Fibroblast of lung (primary cell): ENCODE results near the gene ZNF398. TPM values are rescaled to one million over a fixed set of nuclear protein-coding genes. Genes with fewer than 3 reads are reported as not detected.

ENCODE experiments used
- DNase-seq, 2 donors: peaks; one replicate each; pipeline versions ENCODE4 v3.0.0 to v3.0.0-alpha.2; 2010; ENCODE audit warnings: low read depth in 2 of 2
- H2AFZ ChIP-seq: 2 replicates; pipeline ENCODE4 v1.5.1; 2012; ENCODE audit warnings: low read length, control low read depth, inconsistent platforms
- H3K27ac ChIP-seq: 2 replicates; pipeline ENCODE4 v1.5.1; 2011; ENCODE audit warnings: low read length, control low read depth; ENCODE audit not compliant: insufficient read depth
- H3K27me3 ChIP-seq: 2 replicates; pipeline ENCODE4 v1.5.1; 2011; ENCODE audit warnings: mild to moderate bottlenecking, low read length; ENCODE audit not compliant: control insufficient read depth, insufficient read depth
- H3K36me3 ChIP-seq: 2 replicates; pipeline ENCODE4 v1.5.1; 2011; ENCODE audit warnings: low read length; ENCODE audit not compliant: control insufficient read depth, insufficient read depth
- H3K4me1 ChIP-seq: 2 replicates; pipeline ENCODE4 v1.5.1; 2011; ENCODE audit warnings: low read length; ENCODE audit not compliant: control insufficient read depth, insufficient read depth; ENCODE audit errors: extremely low read depth
- H3K4me2 ChIP-seq: 2 replicates; pipeline ENCODE4 v1.5.1; 2011; ENCODE audit warnings: low read length, control low read depth; ENCODE audit not compliant: insufficient read depth; ENCODE audit errors: extremely low read depth
- H3K4me3 ChIP-seq, 4 experiments: fragments of 200-600 bp in 1 of 4; sonication (generic) in 1 of 4; replicated peaks in 1 of 4; 2 replicates each; pipeline ENCODE4 v1.5.1; 2011 to 2016; ENCODE audit warnings: low read length in 4 of 4, low read depth in 3 of 4, mild to moderate bottlenecking in 3 of 4, control low read depth in 2 of 4, inconsistent platforms in 1 of 4, mixed read lengths in 1 of 4; ENCODE audit not compliant: insufficient read depth in 1 of 4; ENCODE audit errors: control extremely low read depth in 1 of 4
- H3K79me2 ChIP-seq: 2 replicates; pipeline ENCODE4 v1.5.1; 2012; ENCODE audit warnings: mild to moderate bottlenecking, low read length, inconsistent platforms; ENCODE audit not compliant: control insufficient read depth, insufficient read depth
- H3K9ac ChIP-seq: 2 replicates; pipeline ENCODE4 v1.5.1; 2011; ENCODE audit warnings: mild to moderate bottlenecking, low read length, control low read depth; ENCODE audit not compliant: insufficient read depth
- H3K9me3 ChIP-seq: 2 replicates; pipeline ENCODE4 v1.5.1; 2012; ENCODE audit warnings: low read depth, low read length; ENCODE audit not compliant: control insufficient read depth, insufficient read depth
- H4K20me1 ChIP-seq: 2 replicates; pipeline ENCODE4 v1.5.1; 2011; ENCODE audit warnings: low read length; ENCODE audit not compliant: control insufficient read depth, insufficient read depth; ENCODE audit errors: extremely low read depth
- EZH2 ChIP-seq: IDR thresholded peaks from 2 replicates; pipeline ENCODE4 v1.5.1; 2012; ENCODE audit warnings: low read length, control low read depth, mild to moderate bottlenecking; ENCODE audit errors: missing control alignments
- polyA plus RNA-seq, 2 donors: library from polyadenylated mRNA; depleted of rRNA in 1 of 2; stranded (reverse) in 1 of 2; unstranded in 1 of 2; fragments of >200 nt; gene quantifications; 2 replicates each; pipeline ENCODE4 v1.2.1, GENCODE V29; 2011 to 2012; ENCODE audit warnings: missing spikeins in 1 of 2
- total RNA-seq: library from RNA; depleted of rRNA; stranded (reverse); fragments of >200 nt; gene quantifications from 2 replicates; pipeline ENCODE4 v1.2.1, GENCODE V29; 2014
- TF ChIP-seq, protein P1 (sequence below), 2 donors: IDR thresholded peaks in 1 of 2; conservative IDR thresholded peaks in 1 of 2; 1 replicate in 1 of 2; 2 replicates in 1 of 2; pipeline ENCODE4 v1.5.1; 2011 to 2012; ENCODE audit warnings: low read length in 2 of 2, control low read depth in 1 of 2, inconsistent platforms in 1 of 2, low read depth in 1 of 2, mild to moderate bottlenecking in 1 of 2

Gene ZNF398
- total and polyA plus RNA-seq, 2 donors (not counting 1 experiment from before 2014, with no cell fraction given) = 6.7 to 7.3 TPM

DNA sequence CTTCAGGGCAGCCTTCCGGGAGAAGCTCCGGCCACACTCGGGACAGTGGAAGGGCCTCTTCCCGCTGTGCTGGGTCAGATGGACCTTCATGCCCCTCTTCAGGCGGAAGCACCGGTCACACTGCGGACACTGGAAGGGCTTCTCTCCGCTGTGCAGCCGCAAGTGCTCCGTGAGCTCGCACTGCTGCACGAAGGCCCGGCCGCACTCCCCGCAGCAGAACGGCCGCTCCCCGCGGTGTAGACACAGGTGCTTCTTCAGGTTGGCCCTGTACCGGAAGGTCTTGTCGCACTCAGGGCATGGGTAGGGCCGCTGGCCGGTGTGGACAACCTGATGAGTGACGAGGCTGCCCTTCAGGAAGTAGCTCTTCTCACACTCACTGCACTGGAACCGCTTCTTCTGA is 42.5 kb upstream of the ZNF398 start:
- no peak for DNase-seq
- Histone ChIP-seq H3K4me1 (no peaks in the 10 kb centered on the region), H2AFZ (no peak overlapping the region), H3K36me3 (no peaks in the 10 kb centered on the region), H3K27me3 (no peaks in the 10 kb centered on the region), H3K79me2 (no peaks in the 10 kb centered on the region), H4K20me1 (no peaks in the 10 kb centered on the region), H3K9ac (no peak overlapping the region), H3K4me2 (no peak overlapping the region), H3K4me3 (no peak overlapping the region), H3K27ac (no peak overlapping the region), H3K9me3 (no peaks in the 10 kb centered on the region)
- TF ChIP-seq EZH2 = no peak
- TF ChIP-seq, protein P1, sequence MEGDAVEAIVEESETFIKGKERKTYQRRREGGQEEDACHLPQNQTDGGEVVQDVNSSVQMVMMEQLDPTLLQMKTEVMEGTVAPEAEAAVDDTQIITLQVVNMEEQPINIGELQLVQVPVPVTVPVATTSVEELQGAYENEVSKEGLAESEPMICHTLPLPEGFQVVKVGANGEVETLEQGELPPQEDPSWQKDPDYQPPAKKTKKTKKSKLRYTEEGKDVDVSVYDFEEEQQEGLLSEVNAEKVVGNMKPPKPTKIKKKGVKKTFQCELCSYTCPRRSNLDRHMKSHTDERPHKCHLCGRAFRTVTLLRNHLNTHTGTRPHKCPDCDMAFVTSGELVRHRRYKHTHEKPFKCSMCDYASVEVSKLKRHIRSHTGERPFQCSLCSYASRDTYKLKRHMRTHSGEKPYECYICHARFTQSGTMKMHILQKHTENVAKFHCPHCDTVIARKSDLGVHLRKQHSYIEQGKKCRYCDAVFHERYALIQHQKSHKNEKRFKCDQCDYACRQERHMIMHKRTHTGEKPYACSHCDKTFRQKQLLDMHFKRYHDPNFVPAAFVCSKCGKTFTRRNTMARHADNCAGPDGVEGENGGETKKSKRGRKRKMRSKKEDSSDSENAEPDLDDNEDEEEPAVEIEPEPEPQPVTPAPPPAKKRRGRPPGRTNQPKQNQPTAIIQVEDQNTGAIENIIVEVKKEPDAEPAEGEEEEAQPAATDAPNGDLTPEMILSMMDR (conservative IDR thresholded peaks at IDR 0.05 in 1 of 2, IDR thresholded peaks at IDR 0.05 in 1 of 2; ENCODE audit: low read depth in 1 of 2, low read length in 2 of 2) = no peak

DNA sequence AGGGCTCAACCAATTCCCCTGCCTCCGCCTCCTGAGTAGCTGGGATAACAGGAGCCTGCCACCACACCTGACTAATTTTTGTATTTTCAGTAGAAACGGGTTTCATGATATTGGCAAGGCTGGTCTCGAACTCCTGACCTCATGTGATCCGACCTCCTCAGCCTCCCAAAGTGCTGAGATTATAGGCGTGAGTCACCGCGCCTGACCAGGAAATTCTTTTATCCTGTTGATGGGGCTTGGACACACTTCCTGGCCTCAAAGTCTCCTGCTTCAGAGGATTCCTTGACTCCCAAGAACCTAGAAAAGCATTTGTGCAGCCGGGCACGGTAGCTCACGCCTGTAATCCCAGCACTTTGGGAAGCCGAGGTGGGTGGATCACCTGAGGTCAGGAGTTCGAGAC is 37.3 kb upstream of the ZNF398 start:
- H4K20me1 ChIP-seq = no peaks in the 10 kb centered on the region
- no peak overlapping the region for H3K27ac ChIP-seq
- TF ChIP-seq, protein P1 (conservative IDR thresholded peaks at IDR 0.05 in 1 of 2, IDR thresholded peaks at IDR 0.05 in 1 of 2; ENCODE audit: low read depth in 1 of 2, low read length in 2 of 2) = no peak
- no peak for TF ChIP-seq EZH2
- H3K4me1 ChIP-seq = no peaks in the 10 kb centered on the region
- no peak for DNase-seq
- H3K36me3 ChIP-seq = no peaks in the 10 kb centered on the region
- no peak overlapping the region for H3K4me3 ChIP-seq
- no peaks in the 10 kb centered on the region for H3K9me3 ChIP-seq
- H3K79me2 ChIP-seq = no peaks in the 10 kb centered on the region
- H3K4me2 ChIP-seq = no peak overlapping the region
- no peak overlapping the region for H2AFZ ChIP-seq
- no peak overlapping the region for H3K9ac ChIP-seq
- no peaks in the 10 kb centered on the region for H3K27me3 ChIP-seq

DNA sequence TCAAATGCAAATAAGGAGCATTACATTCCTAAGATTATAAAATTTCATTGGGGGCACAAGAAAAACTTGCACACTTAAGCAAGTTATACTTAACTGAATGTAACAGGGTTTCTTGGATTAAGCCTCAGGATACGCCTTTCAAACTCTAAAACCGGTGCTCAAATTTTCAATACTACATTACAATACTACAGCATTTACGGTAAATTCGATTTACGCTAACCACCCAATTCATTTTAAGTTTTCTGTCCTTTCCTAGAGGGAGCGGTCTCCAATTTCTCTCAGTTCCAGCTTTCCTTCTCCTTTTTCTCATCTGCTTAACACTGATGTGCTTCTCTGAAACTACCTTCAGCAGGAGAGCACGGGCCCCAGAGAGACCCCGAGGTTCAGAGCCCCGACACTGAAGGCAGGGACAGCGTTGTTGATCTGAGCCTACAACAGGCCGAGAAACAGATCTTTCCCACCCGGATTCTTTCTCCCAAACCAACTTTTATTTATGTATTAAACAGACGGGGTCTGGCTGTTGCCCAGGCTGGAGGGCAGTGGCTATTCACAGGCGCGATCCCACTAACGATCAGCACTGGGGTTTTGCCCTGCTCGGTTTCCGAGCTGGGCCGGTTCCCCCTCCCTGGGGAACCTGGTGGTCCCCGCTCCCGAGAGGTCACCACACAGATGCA is 21.9 kb upstream of the ZNF398 start:
- Histone ChIP-seq H4K20me1 (no peaks in the 10 kb centered on the region), H3K27ac (peak overlapping the region; percentile 88), H3K4me3 (peak overlapping the region; percentile 92 to 99 (median 98)), H3K36me3 (no peaks in the 10 kb centered on the region), H3K9ac (peak overlapping the region; percentile 93), H3K79me2 (peaks cover 21% of the 10 kb centered on the region), H3K4me2 (peak overlapping the region; percentile 94), H3K4me1 (no peaks in the 10 kb centered on the region), H3K27me3 (no peaks in the 10 kb centered on the region), H3K9me3 (no peaks in the 10 kb centered on the region), H2AFZ (peak overlapping the region; percentile 89)
- no peak for TF ChIP-seq EZH2
- TF ChIP-seq, protein P1 (conservative IDR thresholded peaks at IDR 0.05 in 1 of 2, IDR thresholded peaks at IDR 0.05 in 1 of 2; ENCODE audit: low read depth in 1 of 2, low read length in 2 of 2) = no peak
- DNase-seq = peak; percentile 13 to 15
